GM19324 (cell line): ENCODE results near the gene KLK8.
"Not testable (repeated sequence)": the region's sequence is repeated elsewhere in the genome, so short reads cannot be mapped to it uniquely, and the experiment has no call there.

Experiments used
- ATAC-seq: cut with Tn5 transposase; IDR thresholded peaks from one replicate; pipeline ENCODE4 v1.9.1; 2021; ENCODE audit warnings: mild to moderate bottlenecking, moderate library complexity; ENCODE audit not compliant: unreplicated experiment, low FRiP score

Gene KLK8

GRCh38 chr19:50984416-50984815 is 17.0 kb downstream of the KLK8 start:
- ATAC-seq: not testable (repeated sequence)

GRCh38 chr19:50983625-50984292 is 17.6 kb downstream of the KLK8 start, which contains the start of gene KLK7:
TSS of gene KLK7 (minus strand) at chr19:50983917. CDS start at chr19:50982399, 1,518 bp downstream.
- ATAC-seq: no peak

- no peak for ATAC-seq
Observed at GRCh38 chr19:50982186-50982585, 19.2 kb downstream of the KLK8 start.

GRCh38 chr19:50981587-50982146 is 19.7 kb downstream of the KLK8 start:
- ATAC-seq: no peak

GRCh38 chr19:50980208-50980607 is 21.2 kb downstream of the KLK8 start:
- ATAC-seq: no peak

- no peak for ATAC-seq
Observed at GRCh38 chr19:50979758-50980157, 21.6 kb downstream of the KLK8 start.

- no peak for ATAC-seq
Observed at GRCh38 chr19:50978772-50979390, 22.5 kb downstream of the KLK8 start.

GRCh38 chr19:50977626-50978025 is 23.8 kb downstream of the KLK8 start:
- ATAC-seq: no peak

GRCh38 chr19:50975766-50976165 is 25.6 kb downstream of the KLK8 start:
- no peak for ATAC-seq

- ATAC-seq: no peak
Observed at GRCh38 chr19:50974702-50975556, 26.5 kb downstream of the KLK8 start.

- ATAC-seq: no peak
Observed at GRCh38 chr19:50972795-50973376, 28.5 kb downstream of the KLK8 start.

GRCh38 chr19:50969810-50970209 is 31.6 kb downstream of the KLK8 start:
- ATAC-seq: not testable (repeated sequence)

GRCh38 chr19:50969413-50969760 is 32.0 kb downstream of the KLK8 start, which contains the start of gene KLK6:
TSS of gene KLK6 (minus strand) at chr19:50969591. CDS start at chr19:50968104, 1,487 bp downstream.
- ATAC-seq: no peak

GRCh38 chr19:50968716-50969412 is 32.5 kb downstream of the KLK8 start:
- no peak for ATAC-seq

GRCh38 chr19:50967929-50968715 is 33.3 kb downstream of the KLK8 start:
- no peak for ATAC-seq

- no peak for ATAC-seq
Observed at GRCh38 chr19:50964266-50964665, 37.1 kb downstream of the KLK8 start.

GRCh38 chr19:50963381-50963780 is 38.0 kb downstream of the KLK8 start:
- ATAC-seq: no peak

- no peak for ATAC-seq
Observed at GRCh38 chr19:50962245-50962644, 39.2 kb downstream of the KLK8 start.
